Measurements from ENCODE around the gene LDLRAD3. TPM values are rescaled to one million over a fixed set of nuclear protein-coding genes. Genes with fewer than 3 reads are reported as not detected.

LDLRAD3 gene
- total and polyA plus RNA-seq, 7 experiments from 2014 or later: 0.08 to 6.9 (median 0.41) TPM; not detected in 3

DNA sequence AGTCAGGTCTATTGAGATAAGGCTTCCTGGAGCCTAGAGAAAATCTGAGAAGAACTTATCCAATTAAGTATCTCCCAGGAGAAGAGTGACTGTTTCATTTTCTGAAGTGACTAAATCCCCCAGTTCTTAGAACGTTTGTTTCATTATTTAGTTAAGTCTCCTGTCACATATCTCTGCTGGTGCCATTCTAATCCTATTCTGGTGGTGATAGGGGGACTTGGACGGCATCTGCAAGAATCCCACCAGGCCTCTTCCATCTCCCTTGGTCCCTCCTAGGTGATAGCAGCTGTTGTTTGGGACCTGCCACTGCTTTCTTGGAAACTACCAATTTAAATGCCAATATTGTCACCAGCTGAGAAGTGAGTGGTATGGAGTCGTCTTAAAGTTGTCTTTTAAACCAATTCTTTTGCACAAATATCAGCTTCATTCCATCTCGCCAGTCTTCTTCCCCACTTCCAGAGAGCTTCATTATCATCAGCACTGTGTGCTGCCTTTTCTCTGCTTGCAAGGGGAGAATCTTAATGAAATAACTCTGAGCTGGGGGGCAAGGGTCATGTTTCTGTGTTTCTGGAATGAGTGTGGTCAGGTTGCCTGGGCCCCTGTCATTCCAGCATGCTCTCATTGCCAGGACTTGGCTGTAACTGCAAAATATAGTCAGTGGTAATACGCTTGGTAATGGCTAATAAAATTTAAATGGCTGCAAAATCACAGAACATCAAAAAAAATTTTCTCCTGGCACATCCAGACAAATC, 104.8 kb downstream of the LDLRAD3 start:
- Mint-ChIP-seq H3K27me3 (peaks cover 0 to 30% (median 16%) of the 10 kb centered on the region in 5 donors), H3K4me3 (no peak overlapping the region), H3K9me3 (peaks cover 0 to 6% (median 0%) of the 10 kb centered on the region in 11 donors), H3K4me1 (peaks cover 0 to 3% (median 0%) of the 10 kb centered on the region in 7 donors), H3K36me3 (no peaks in the 10 kb centered on the region), H3K27ac (no peak overlapping the region)
- intact Hi-C loops (cut with micrococcal nuclease): no loop called here
- no peaks in the 10 kb centered on the region for H3K36me3 ChIP-seq (ENCODE audit: control insufficient read depth in 2 of 3, insufficient read depth in 3 of 3, low read length in 3 of 3)
- ATAC-seq (no peak), DNase-seq (no peak)
- H3K4me3 ChIP-seq (ENCODE audit: low read length): no peak overlapping the region
- no peaks in the 10 kb centered on the region for H3K27me3 ChIP-seq (ENCODE audit: control insufficient read depth in 2 of 2, insufficient read depth in 2 of 2, low read length in 2 of 2)
- H3K4me1 ChIP-seq (ENCODE audit: control insufficient read depth in 2 of 2, insufficient read depth in 2 of 2, low read length in 2 of 2): no peaks in the 10 kb centered on the region
- H3K9me3 ChIP-seq (ENCODE audit: control insufficient read depth in 2 of 3, low read length in 3 of 3): no peaks in the 10 kb centered on the region
- CTCF ChIA-PET: no interaction called here
- POLR2A ChIA-PET: interaction anchor here (0.6 kb wide), 1 partner anchor 427 kb away, joined by 3 read pairs; no protein-coding TSS in a partner anchor
- no peak overlapping the region for H3K27ac ChIP-seq (ENCODE audit: low read depth, low read length)

- intact Hi-C loops (cut with micrococcal nuclease): no loop called here
- H3K4me1 ChIP-seq (ENCODE audit: control insufficient read depth in 2 of 2, insufficient read depth in 2 of 2, low read length in 2 of 2): no peaks in the 10 kb centered on the region
- Mint-ChIP-seq H3K27me3 (peaks cover 0 to 30% (median 16%) of the 10 kb centered on the region in 5 donors), H3K36me3 (no peaks in the 10 kb centered on the region), H3K9me3 (peaks cover 0 to 9% (median 6%) of the 10 kb centered on the region in 11 donors), H3K4me3 (no peak overlapping the region), H3K27ac (no peak overlapping the region), H3K4me1 (peaks cover 0 to 3% (median 0%) of the 10 kb centered on the region in 7 donors)
- H3K9me3 ChIP-seq (ENCODE audit: control insufficient read depth in 2 of 3, low read length in 3 of 3): no peaks in the 10 kb centered on the region
- DNase-seq: no peak
- H3K27ac ChIP-seq (ENCODE audit: low read depth, low read length): no peak overlapping the region
- no peaks in the 10 kb centered on the region for H3K36me3 ChIP-seq (ENCODE audit: control insufficient read depth in 2 of 3, insufficient read depth in 3 of 3, low read length in 3 of 3)
- ChIA-PET CTCF (no interaction called here), POLR2A (no interaction called here)
- no peak overlapping the region for H3K4me3 ChIP-seq (ENCODE audit: low read length)
- ATAC-seq: no peak
- H3K27me3 ChIP-seq (ENCODE audit: control insufficient read depth in 2 of 2, insufficient read depth in 2 of 2, low read length in 2 of 2): no peaks in the 10 kb centered on the region
Measured at GRCh38 chr11:36051235-36052144, 107.6 kb downstream of the LDLRAD3 start.

- intact Hi-C loops (cut with micrococcal nuclease): no loop called here
- Histone ChIP-seq H3K9me3 (ENCODE audit: control insufficient read depth in 2 of 3, low read length in 3 of 3) (no peaks in the 10 kb centered on the region), H3K4me1 (ENCODE audit: control insufficient read depth in 2 of 2, insufficient read depth in 2 of 2, low read length in 2 of 2) (no peaks in the 10 kb centered on the region), H3K27me3 (ENCODE audit: control insufficient read depth in 2 of 2, insufficient read depth in 2 of 2, low read length in 2 of 2) (no peaks in the 10 kb centered on the region), H3K27ac (ENCODE audit: low read depth, low read length) (no peak overlapping the region), H3K4me3 (ENCODE audit: low read length) (no peak overlapping the region), H3K36me3 (ENCODE audit: control insufficient read depth in 2 of 3, insufficient read depth in 3 of 3, low read length in 3 of 3) (no peaks in the 10 kb centered on the region)
- Mint-ChIP-seq H3K36me3 (no peaks in the 10 kb centered on the region), H3K27me3 (peaks cover 0 to 35% (median 23%) of the 10 kb centered on the region in 5 donors), H3K27ac (no peak overlapping the region), H3K4me1 (peaks cover 0 to 5% (median 0%) of the 10 kb centered on the region in 7 donors), H3K9me3 (peaks cover 0 to 10% (median 6%) of the 10 kb centered on the region in 11 donors), H3K4me3 (no peak overlapping the region)
- DNase-seq: no peak
- CTCF ChIA-PET: no interaction called here
- POLR2A ChIA-PET: no interaction called here
- no peak for ATAC-seq
Measured at GRCh38 chr11:36053281-36053680, 109.4 kb downstream of the LDLRAD3 start.

DNA sequence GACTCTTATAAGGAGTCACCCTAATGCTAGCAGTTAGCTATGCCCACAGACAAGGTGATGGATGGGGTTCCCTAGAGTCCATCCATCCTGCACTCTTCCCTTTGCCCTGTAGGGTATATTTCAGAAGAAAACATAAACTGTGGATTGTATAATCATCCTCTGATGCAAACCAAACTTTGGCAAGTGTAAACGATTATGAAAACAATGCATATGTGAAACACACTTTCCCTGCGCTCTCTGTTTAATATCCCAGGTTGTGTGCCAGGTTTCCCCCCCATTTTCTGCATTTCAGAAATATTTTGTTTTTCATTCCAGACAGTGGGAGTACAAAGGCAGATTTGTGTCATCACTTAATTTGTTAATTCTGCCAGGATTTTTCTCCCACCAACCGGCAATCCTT, 110.0 kb downstream of the LDLRAD3 start:
- ATAC-seq (no peak), DNase-seq (no peak)
- Mint-ChIP-seq H3K36me3 (no peaks in the 10 kb centered on the region), H3K27ac (no peak overlapping the region), H3K4me3 (no peak overlapping the region), H3K27me3 (peaks cover 0 to 35% (median 27%) of the 10 kb centered on the region in 5 donors), H3K4me1 (peaks cover 0 to 5% (median 0%) of the 10 kb centered on the region in 7 donors), H3K9me3 (peaks cover 0 to 13% (median 6%) of the 10 kb centered on the region in 11 donors)
- no peaks in the 10 kb centered on the region for H3K9me3 ChIP-seq (ENCODE audit: control insufficient read depth in 2 of 3, low read length in 3 of 3)
- no peaks in the 10 kb centered on the region for H3K36me3 ChIP-seq (ENCODE audit: control insufficient read depth in 2 of 3, insufficient read depth in 3 of 3, low read length in 3 of 3)
- no peak overlapping the region for H3K4me3 ChIP-seq (ENCODE audit: low read length)
- no peaks in the 10 kb centered on the region for H3K27me3 ChIP-seq (ENCODE audit: control insufficient read depth in 2 of 2, insufficient read depth in 2 of 2, low read length in 2 of 2)
- no peak overlapping the region for H3K27ac ChIP-seq (ENCODE audit: low read depth, low read length)
- intact Hi-C loops (cut with micrococcal nuclease): no loop called here
- POLR2A ChIA-PET: no interaction called here
- CTCF ChIA-PET: no interaction called here
- H3K4me1 ChIP-seq (ENCODE audit: control insufficient read depth in 2 of 2, insufficient read depth in 2 of 2, low read length in 2 of 2): no peaks in the 10 kb centered on the region

GRCh38 chr11:36054628-36055027, 110.8 kb downstream of the LDLRAD3 start:
- ATAC-seq (no peak), DNase-seq (no peak)
- ChIA-PET POLR2A (no interaction called here), CTCF (no interaction called here)
- H3K4me1 Mint-ChIP-seq: peaks cover 0 to 5% (median 0%) of the 10 kb centered on the region in 7 donors
- H3K4me3 Mint-ChIP-seq: no peak overlapping the region
- intact Hi-C loops (cut with micrococcal nuclease): no loop called here
- H3K9me3 ChIP-seq (ENCODE audit: control insufficient read depth in 2 of 3, low read length in 3 of 3): no peaks in the 10 kb centered on the region
- H3K27ac ChIP-seq (ENCODE audit: low read depth, low read length): no peak overlapping the region
- H3K36me3 Mint-ChIP-seq: peaks cover 0 to 3% (median 0%) of the 10 kb centered on the region in 5 donors
- peaks cover 0 to 17% (median 8%) of the 10 kb centered on the region in 11 donors for H3K9me3 Mint-ChIP-seq
- no peak overlapping the region for H3K4me3 ChIP-seq (ENCODE audit: low read length)
- H3K27me3 Mint-ChIP-seq: peaks cover 0 to 36% (median 29%) of the 10 kb centered on the region in 5 donors
- H3K4me1 ChIP-seq (ENCODE audit: control insufficient read depth in 2 of 2, insufficient read depth in 2 of 2, low read length in 2 of 2): no peaks in the 10 kb centered on the region
- no peak overlapping the region for H3K27ac Mint-ChIP-seq
- H3K36me3 ChIP-seq (ENCODE audit: control insufficient read depth in 2 of 3, insufficient read depth in 3 of 3, low read length in 3 of 3): no peaks in the 10 kb centered on the region
- no peaks in the 10 kb centered on the region for H3K27me3 ChIP-seq (ENCODE audit: control insufficient read depth in 2 of 2, insufficient read depth in 2 of 2, low read length in 2 of 2)

DNA sequence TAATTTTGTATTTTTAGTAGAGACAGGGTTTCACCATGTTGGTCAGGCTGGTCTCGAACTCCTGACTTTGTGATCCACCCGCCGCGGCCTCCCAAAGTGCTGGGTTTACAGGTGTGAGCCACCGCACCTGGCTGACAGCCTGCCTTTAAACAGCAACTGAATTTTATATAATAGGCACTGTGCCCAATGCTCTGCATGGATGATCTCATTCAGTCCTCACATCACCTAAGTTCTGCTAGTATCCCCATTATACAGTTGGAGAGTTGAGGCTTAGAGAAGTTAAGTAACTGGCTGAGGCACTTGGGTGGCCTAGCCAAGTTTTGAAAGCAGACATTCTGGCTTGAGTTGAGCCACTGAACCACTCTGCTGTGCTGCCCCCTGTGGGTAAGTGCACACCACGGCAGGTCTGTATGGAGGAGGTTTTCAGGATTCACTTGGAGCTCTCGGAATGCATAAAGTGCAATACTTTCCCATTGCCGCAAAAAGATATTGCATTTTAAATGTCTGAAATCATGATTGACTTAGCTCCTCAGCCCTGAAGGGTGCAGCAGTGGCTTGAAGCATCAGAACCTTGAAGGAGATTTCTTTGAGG, 112.4 kb downstream of the LDLRAD3 start:
- H3K27me3 Mint-ChIP-seq: peaks cover 3 to 36% (median 21%) of the 10 kb centered on the region in 5 donors
- Histone ChIP-seq H3K27ac (ENCODE audit: low read depth, low read length) (no peak overlapping the region), H3K4me3 (ENCODE audit: low read length) (no peak overlapping the region), H3K4me1 (ENCODE audit: control insufficient read depth in 2 of 2, insufficient read depth in 2 of 2, low read length in 2 of 2) (no peaks in the 10 kb centered on the region), H3K36me3 (ENCODE audit: control insufficient read depth in 2 of 3, insufficient read depth in 3 of 3, low read length in 3 of 3) (no peaks in the 10 kb centered on the region), H3K9me3 (ENCODE audit: control insufficient read depth in 2 of 3, low read length in 3 of 3) (no peaks in the 10 kb centered on the region), H3K27me3 (ENCODE audit: control insufficient read depth in 2 of 2, insufficient read depth in 2 of 2, low read length in 2 of 2) (no peaks in the 10 kb centered on the region)
- H3K4me3 Mint-ChIP-seq: no peak overlapping the region
- intact Hi-C loops (cut with micrococcal nuclease): no loop called here
- H3K4me1 Mint-ChIP-seq: peaks cover 0 to 2% (median 0%) of the 10 kb centered on the region in 7 donors
- peaks cover 0 to 5% (median 0%) of the 10 kb centered on the region in 5 donors for H3K36me3 Mint-ChIP-seq
- CTCF ChIA-PET: interaction anchor here (0.5 kb wide), 1 partner anchor 38 kb away, joined by 3 read pairs; no protein-coding TSS in a partner anchor
- DNase-seq (no peak), ATAC-seq (no peak)
- H3K27ac Mint-ChIP-seq: no peak overlapping the region
- peaks cover 3 to 23% (median 11%) of the 10 kb centered on the region in 11 donors for H3K9me3 Mint-ChIP-seq
- POLR2A ChIA-PET: no interaction called here

Measured in naive thymus-derived CD4-positive, alpha-beta T cell (primary cell).